ENCODE measurements around the gene SCRG1. TPM values are rescaled to one million over a fixed set of nuclear protein-coding genes. Genes with fewer than 3 reads are reported as not detected.

The SCRG1 gene
- total RNA-seq, 4 donors from 2014 or later, result 0.16 to 0.47 (median 0.29) TPM

DNA sequence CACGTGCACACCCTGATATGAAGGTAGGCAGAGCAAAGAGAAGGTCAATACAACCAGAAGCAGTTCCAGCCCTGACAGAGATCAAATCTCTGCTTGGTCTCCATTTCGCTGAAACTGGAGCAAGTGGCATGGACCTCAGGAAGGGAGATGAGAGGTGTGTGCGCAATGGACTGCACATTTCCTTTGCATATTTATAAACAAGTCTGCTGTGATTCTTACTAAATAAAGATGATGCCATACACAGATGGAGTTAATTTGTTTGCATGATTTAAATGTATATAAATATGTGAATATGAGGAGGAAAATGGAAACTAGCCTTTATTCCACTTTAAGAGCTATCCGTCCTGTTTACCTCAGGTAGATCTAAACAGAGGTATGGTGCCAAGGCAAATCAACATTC, 2.1 kb upstream of the SCRG1 start:
- TF ChIP-seq CTCF (IDR thresholded peaks at IDR 0.05), result no peak
- no peak for TF ChIP-seq POLR2AphosphoS5 (IDR thresholded peaks at IDR 0.05)
- TF ChIP-seq POLR2A (IDR thresholded peaks at IDR 0.05), result no peak
- no peak for TF ChIP-seq EP300 (IDR thresholded peaks at IDR 0.05)
- H3K4me3 ChIP-seq, result no peak overlapping the region
- WGBS, result 94% methylated on average over 4 of the region's 4 CpGs
- no peak for DNase-seq (ENCODE audit: low spot score in 2 of 2)
- H3K9me3 ChIP-seq, result no peaks in the 10 kb centered on the region
- no peaks in the 10 kb centered on the region for H3K4me1 ChIP-seq
- no peaks in the 10 kb centered on the region for H3K27me3 ChIP-seq
- H3K36me3 ChIP-seq, result peaks cover 8% of the 10 kb centered on the region
- no peak overlapping the region for H3K27ac ChIP-seq

GRCh38 chr4:173398220-173398619, 696 bp downstream of the SCRG1 start:
- Histone ChIP-seq H3K36me3 (peaks cover 6% of the 10 kb centered on the region), H3K9me3 (no peaks in the 10 kb centered on the region), H3K27ac (no peak overlapping the region), H3K4me3 (no peak overlapping the region), H3K4me1 (no peaks in the 10 kb centered on the region), H3K27me3 (no peaks in the 10 kb centered on the region)
- TF ChIP-seq POLR2A (IDR thresholded peaks at IDR 0.05) (no peak), CTCF (IDR thresholded peaks at IDR 0.05) (no peak), EP300 (IDR thresholded peaks at IDR 0.05) (no peak), POLR2AphosphoS5 (IDR thresholded peaks at IDR 0.05) (no peak)
- DNase-seq (ENCODE audit: low spot score in 2 of 2), result no peak

- TF ChIP-seq CTCF (IDR thresholded peaks at IDR 0.05), result no peak
- no peak for TF ChIP-seq POLR2A (IDR thresholded peaks at IDR 0.05)
- no peak for TF ChIP-seq POLR2AphosphoS5 (IDR thresholded peaks at IDR 0.05)
- TF ChIP-seq EP300 (IDR thresholded peaks at IDR 0.05), result no peak
- Histone ChIP-seq H3K4me1 (no peaks in the 10 kb centered on the region), H3K27me3 (no peaks in the 10 kb centered on the region), H3K9me3 (no peaks in the 10 kb centered on the region), H3K36me3 (peaks cover 11% of the 10 kb centered on the region), H3K27ac (no peak overlapping the region), H3K4me3 (no peak overlapping the region)
- no peak for DNase-seq (ENCODE audit: low spot score in 2 of 2)
- WGBS, result 61% methylated on average over 1 of the region's 1 CpG
Measured at GRCh38 chr4:173397604-173398003, 1.3 kb downstream of the SCRG1 start.

- TF ChIP-seq EP300 (IDR thresholded peaks at IDR 0.05), result no peak
- TF ChIP-seq CTCF (IDR thresholded peaks at IDR 0.05), result no peak
- TF ChIP-seq POLR2AphosphoS5 (IDR thresholded peaks at IDR 0.05), result no peak
- TF ChIP-seq POLR2A (IDR thresholded peaks at IDR 0.05), result no peak
- Histone ChIP-seq H3K9me3 (no peaks in the 10 kb centered on the region), H3K4me3 (no peak overlapping the region), H3K27ac (no peak overlapping the region), H3K36me3 (peaks cover 11% of the 10 kb centered on the region), H3K4me1 (no peaks in the 10 kb centered on the region), H3K27me3 (no peaks in the 10 kb centered on the region)
- DNase-seq (ENCODE audit: low spot score in 2 of 2), result no peak
- WGBS, result 100% methylated on average over 1 of the region's 1 CpG
Measured at GRCh38 chr4:173391701-173392100, 7.2 kb downstream of the SCRG1 start.

GRCh38 chr4:173386751-173387150, 12.2 kb downstream of the SCRG1 start:
- H3K27me3 ChIP-seq, result no peaks in the 10 kb centered on the region
- H3K27ac ChIP-seq, result no peak overlapping the region
- H3K9me3 ChIP-seq, result no peaks in the 10 kb centered on the region
- no peak for DNase-seq (ENCODE audit: low spot score in 2 of 2)
- TF ChIP-seq POLR2A (IDR thresholded peaks at IDR 0.05) (no peak), EP300 (IDR thresholded peaks at IDR 0.05) (no peak), CTCF (IDR thresholded peaks at IDR 0.05) (no peak), POLR2AphosphoS5 (IDR thresholded peaks at IDR 0.05) (no peak)
- H3K4me1 ChIP-seq, result no peaks in the 10 kb centered on the region
- H3K4me3 ChIP-seq, result no peak overlapping the region
- no peaks in the 10 kb centered on the region for H3K36me3 ChIP-seq
